Measurements from ENCODE around the gene CNTN1. TPM values are rescaled to one million over a fixed set of nuclear protein-coding genes. Genes with fewer than 3 reads are reported as not detected.
"Not testable (repeated sequence)": the region's sequence is repeated elsewhere in the genome, so short reads cannot be mapped to it uniquely, and the experiment has no call there.

CNTN1 gene
- total and polyA plus RNA-seq, 10 of the 15 experiments (the other 5 are each of a cell fraction or from before 2014, with no cell fraction given) = 0.06 to 0.14 TPM; not detected in 8

DNA sequence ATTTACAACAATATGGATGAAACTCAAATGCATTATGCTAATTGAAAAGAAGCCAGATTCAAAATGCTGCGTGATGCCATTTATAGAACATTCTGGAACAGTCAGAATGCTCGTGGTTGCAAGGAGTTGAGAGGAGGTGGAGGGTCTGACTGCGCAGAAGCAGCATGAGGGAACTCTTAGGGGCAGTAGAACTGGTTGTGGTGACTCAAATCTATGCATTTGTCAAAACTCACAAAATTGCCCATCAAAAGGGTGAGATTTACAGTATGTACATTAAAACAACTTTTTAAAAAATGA is 382.2 kb downstream of the CNTN1 start:
- Histone ChIP-seq H3K79me2 (ENCODE audit: control insufficient read depth, insufficient read depth, low read length) (no peaks in the 10 kb centered on the region), H2AFZ (ENCODE audit: control insufficient read depth, low read depth, low read length) (no peak overlapping the region), H4K20me1 (ENCODE audit: control insufficient read depth, insufficient read depth) (no peaks in the 10 kb centered on the region), H3K9ac (ENCODE audit: control insufficient read depth, insufficient read depth, low read length) (no peak overlapping the region), H3K4me1 (ENCODE audit: control insufficient read depth, insufficient read depth, low read length) (no peaks in the 10 kb centered on the region), H3K4me2 (ENCODE audit: control insufficient read depth, insufficient read depth) (no peak overlapping the region), H3K27me3 (replicated peaks in 1 of 2; ENCODE audit: control insufficient read depth in 2 of 2, insufficient read depth in 2 of 2, low read length in 1 of 2) (no peaks in the 10 kb centered on the region), H3K27ac (ENCODE audit: control insufficient read depth, insufficient read depth) (no peak overlapping the region), H3K36me3 (ENCODE audit: control insufficient read depth in 2 of 2, insufficient read depth in 2 of 2, low read length in 1 of 2) (no peaks in the 10 kb centered on the region), H3K4me3 (no peak overlapping the region), H3K9me3 (replicated peaks; ENCODE audit: control insufficient read depth, insufficient read depth, low read length) (no peaks in the 10 kb centered on the region)
- TF ChIP-seq, protein P1, sequence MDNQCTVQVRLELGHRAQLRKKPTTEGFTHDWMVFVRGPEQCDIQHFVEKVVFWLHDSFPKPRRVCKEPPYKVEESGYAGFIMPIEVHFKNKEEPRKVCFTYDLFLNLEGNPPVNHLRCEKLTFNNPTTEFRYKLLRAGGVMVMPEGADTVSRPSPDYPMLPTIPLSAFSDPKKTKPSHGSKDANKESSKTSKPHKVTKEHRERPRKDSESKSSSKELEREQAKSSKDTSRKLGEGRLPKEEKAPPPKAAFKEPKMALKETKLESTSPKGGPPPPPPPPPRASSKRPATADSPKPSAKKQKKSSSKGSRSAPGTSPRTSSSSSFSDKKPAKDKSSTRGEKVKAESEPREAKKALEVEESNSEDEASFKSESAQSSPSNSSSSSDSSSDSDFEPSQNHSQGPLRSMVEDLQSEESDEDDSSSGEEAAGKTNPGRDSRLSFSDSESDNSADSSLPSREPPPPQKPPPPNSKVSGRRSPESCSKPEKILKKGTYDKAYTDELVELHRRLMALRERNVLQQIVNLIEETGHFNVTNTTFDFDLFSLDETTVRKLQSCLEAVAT (IDR thresholded peaks at IDR 0.05) = no peak
- ChIA-PET CTCF (no interaction called here), POLR2A (no interaction called here), SMC1A (ENCODE audit: uncharacterized antibody, unreplicated experiment) (interaction anchor here (0.6 kb wide), 1 partner anchor 1067 kb away, joined by 3 read pairs; no protein-coding TSS in a partner anchor), RAD21 (ENCODE audit: unreplicated experiment) (no interaction called here)
- DNase-seq (ENCODE audit: low read depth, low spot score) (no peak), ATAC-seq (peak; percentile 62), FAIRE-seq (no peak)
- BruUV-seq (replicated peaks) = no TSS peak
- in situ Hi-C loops (cut with MboI) (no loop called here), intact Hi-C loops (cut with micrococcal nuclease; ENCODE audit: unreplicated experiment) (no loop called here)
- 33% methylated on average over 3 of the region's 3 CpGs for WGBS (ENCODE audit: insufficient coverage, insufficient replicate concordance, low lambda C conversion rate, missing lambda C conversion rate)

- no peak for ATAC-seq
- no peak overlapping the region for H3K27ac ChIP-seq (ENCODE audit: control insufficient read depth, insufficient read depth)
- no peaks in the 10 kb centered on the region for H3K36me3 ChIP-seq (ENCODE audit: control insufficient read depth in 2 of 2, insufficient read depth in 2 of 2, low read length in 1 of 2)
- DNase-seq (ENCODE audit: low read depth, low spot score) = no peak
- no peaks in the 10 kb centered on the region for H3K79me2 ChIP-seq (ENCODE audit: control insufficient read depth, insufficient read depth, low read length)
- FAIRE-seq = no peak
- TF ChIP-seq BHLHE40 (IDR thresholded peaks at IDR 0.05; ENCODE audit: borderline replicate concordance in 1 of 2, low read depth in 2 of 2, low read length in 1 of 2) (no peak), CREB1 (IDR thresholded peaks at IDR 0.05; ENCODE audit: low read depth) (no peak), POLR2AphosphoS5 (IDR thresholded peaks at IDR 0.05; ENCODE audit: low read length) (no peak), CBX3 (IDR thresholded peaks at IDR 0.05; ENCODE audit: borderline replicate concordance, low read depth) (no peak), KAT2A (conservative IDR thresholded peaks at IDR 0.05; ENCODE audit: control insufficient read depth, low read depth, low read length) (no peak), SUZ12 (IDR thresholded peaks at IDR 0.05; ENCODE audit: unreplicated experiment) (no peak), CHD2 (IDR thresholded peaks at IDR 0.05; ENCODE audit: borderline replicate concordance, low read depth, low read length) (no peak)
- no peak overlapping the region for H3K4me3 ChIP-seq
- ChIA-PET CTCF (no interaction called here), SMC1A (ENCODE audit: uncharacterized antibody, unreplicated experiment) (interaction anchor here (0.6 to 1.6 kb wide), 2 partner anchors 12 to 43 kb away, joined by 3 to 4 read pairs; no protein-coding TSS in a partner anchor), RAD21 (ENCODE audit: unreplicated experiment) (no interaction called here), POLR2A (no interaction called here)
- no peaks in the 10 kb centered on the region for H3K9me3 ChIP-seq (replicated peaks; ENCODE audit: control insufficient read depth, insufficient read depth, low read length)
- no peak overlapping the region for H2AFZ ChIP-seq (ENCODE audit: control insufficient read depth, low read depth, low read length)
- no peaks in the 10 kb centered on the region for H3K4me1 ChIP-seq (ENCODE audit: control insufficient read depth, insufficient read depth, low read length)
- H3K4me2 ChIP-seq (ENCODE audit: control insufficient read depth, insufficient read depth) = no peak overlapping the region
- 11% methylated on average over 7 of the region's 7 CpGs for WGBS (ENCODE audit: insufficient coverage, insufficient replicate concordance, low lambda C conversion rate, missing lambda C conversion rate)
- no peak overlapping the region for H3K9ac ChIP-seq (ENCODE audit: control insufficient read depth, insufficient read depth, low read length)
- no peaks in the 10 kb centered on the region for H3K27me3 ChIP-seq (replicated peaks in 1 of 2; ENCODE audit: control insufficient read depth in 2 of 2, insufficient read depth in 2 of 2, low read length in 1 of 2)
- in situ Hi-C loops (cut with MboI) (no loop called here), intact Hi-C loops (cut with micrococcal nuclease; ENCODE audit: unreplicated experiment) (no loop called here)
- no TSS peak for BruUV-seq (replicated peaks)
- no peaks in the 10 kb centered on the region for H4K20me1 ChIP-seq (ENCODE audit: control insufficient read depth, insufficient read depth)
Measured at GRCh38 chr12:41076114-41076513, 383.9 kb downstream of the CNTN1 start.

DNA sequence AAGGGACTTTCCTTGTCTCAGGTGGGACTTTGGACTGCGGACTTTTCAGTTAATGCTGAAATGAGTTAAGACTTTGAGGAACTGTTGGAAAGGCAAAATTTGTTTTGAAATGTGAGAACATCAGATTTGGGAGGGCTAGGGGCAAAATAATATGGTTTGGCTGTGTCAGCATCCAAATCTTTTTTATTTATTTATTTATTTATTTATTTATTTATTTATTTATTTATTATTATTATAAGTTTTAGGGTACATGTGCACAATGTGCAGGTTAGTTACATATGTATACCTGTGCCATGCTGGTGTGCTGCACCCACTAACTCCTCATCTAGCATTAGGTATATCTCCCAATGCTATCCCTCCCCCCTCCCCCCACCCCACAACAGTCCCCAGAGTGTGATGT is 389.0 kb downstream of the CNTN1 start:
- H3K4me2 ChIP-seq (ENCODE audit: control insufficient read depth, insufficient read depth); POLR2A ChIA-PET; H3K9ac ChIP-seq (ENCODE audit: control insufficient read depth, insufficient read depth, low read length); ATAC-seq; H3K27me3 ChIP-seq (replicated peaks in 1 of 2; ENCODE audit: control insufficient read depth in 2 of 2, insufficient read depth in 2 of 2, low read length in 1 of 2); BruUV-seq (replicated peaks); H3K4me1 ChIP-seq (ENCODE audit: control insufficient read depth, insufficient read depth, low read length); SMC1A ChIA-PET (ENCODE audit: uncharacterized antibody, unreplicated experiment); RAD21 ChIA-PET (ENCODE audit: unreplicated experiment); intact Hi-C loops (cut with micrococcal nuclease; ENCODE audit: unreplicated experiment); H3K9me3 ChIP-seq (replicated peaks; ENCODE audit: control insufficient read depth, insufficient read depth, low read length); FAIRE-seq; H3K36me3 ChIP-seq (ENCODE audit: control insufficient read depth in 2 of 2, insufficient read depth in 2 of 2, low read length in 1 of 2); DNase-seq (ENCODE audit: low read depth, low spot score); H2AFZ ChIP-seq (ENCODE audit: control insufficient read depth, low read depth, low read length); H3K27ac ChIP-seq (ENCODE audit: control insufficient read depth, insufficient read depth); in situ Hi-C loops (cut with MboI); H4K20me1 ChIP-seq (ENCODE audit: control insufficient read depth, insufficient read depth); H3K79me2 ChIP-seq (ENCODE audit: control insufficient read depth, insufficient read depth, low read length); H3K4me3 ChIP-seq: not testable (repeated sequence)
- WGBS (ENCODE audit: insufficient coverage, insufficient replicate concordance, low lambda C conversion rate, missing lambda C conversion rate) = 0% methylated on average over 1 of the region's 1 CpG
- CTCF ChIA-PET = interaction anchor here (1.6 kb wide), 1 partner anchor 11 kb away, joined by 3 read pairs; no protein-coding TSS in a partner anchor
